Panc1 (cell line): ENCODE data around the gene KCNN3. TPM values are rescaled to one million over a fixed set of nuclear protein-coding genes. Genes with fewer than 3 reads are reported as not detected.

Experiments used
- ATAC-seq: fragments of 200-7000 bp; cut with Tn5 transposase; 2 replicates; pipeline ENCODE4 v1.9.1; 2020; ENCODE audit warnings: mild to moderate bottlenecking, moderate library complexity
- BruUV-seq: library from RNA; stranded (reverse); fragments of 400-500 nt; replicated peaks from 2 replicates; lab custom pipeline; 2021; lab: Mats Ljungman, UMichigan
- CTCF ChIA-PET: fragments of 300-600 bp; sonication (Branson Sonifier 250); formaldehyde crosslinking; loops from one replicate; lab custom pipeline; 2022; ENCODE audit warnings: antibody characterized with exemption; lab: Charles Lee
- POLR2A ChIA-PET: fragments of 300-600 bp; sonication (Branson Sonifier 250); formaldehyde crosslinking; loops from one replicate; lab custom pipeline; 2022; ENCODE audit warnings: antibody characterized with exemption; lab: Charles Lee
- DNase-seq: peaks from one replicate; pipeline ENCODE4 v3.0.0-alpha.2; 2010; ENCODE audit warnings: low read depth, low spot score
- H3K27ac ChIP-seq: 2 replicates; pipeline ENCODE4 v1.5.1; 2011; ENCODE audit warnings: mild to moderate bottlenecking, low read length, inconsistent platforms
- H3K27me3 ChIP-seq: fragments of 200-500 bp; sonication (Bioruptor generic); 2 replicates; pipeline ENCODE4 v1.6.0; 2014; ENCODE audit warnings: low read length, inconsistent platforms; ENCODE audit not compliant: control insufficient read depth, insufficient read depth
- H3K36me3 ChIP-seq: fragments of 200-500 bp; sonication (Bioruptor generic); 2 replicates; pipeline ENCODE4 v1.5.1; 2014; ENCODE audit warnings: inconsistent platforms, mild to moderate bottlenecking, low read length, moderate library complexity; ENCODE audit not compliant: control insufficient read depth, insufficient read depth
- H3K4me1 ChIP-seq: 2 replicates; pipeline ENCODE4 v1.5.1; 2011; ENCODE audit warnings: inconsistent platforms, mild to moderate bottlenecking, low read length, moderate library complexity; ENCODE audit not compliant: control insufficient read depth, insufficient read depth
- H3K4me3 ChIP-seq, 2 experiments: 2 replicates each; pipeline ENCODE4 v1.5.1; 2011 to 2012; ENCODE audit warnings: low read depth in 2 of 2, low read length in 2 of 2, mild to moderate bottlenecking in 2 of 2, inconsistent platforms in 1 of 2, moderate library complexity in 1 of 2
- H3K9me3 ChIP-seq: fragments of 200-500 bp; sonication (Bioruptor generic); 2 replicates; pipeline ENCODE4 v1.5.1; 2014; ENCODE audit warnings: low read depth, mild to moderate bottlenecking, inconsistent platforms, low read length, moderate library complexity; ENCODE audit not compliant: control insufficient read depth, insufficient read depth
- POLR2AphosphoS5 ChIP-seq: IDR thresholded peaks from 2 replicates; pipeline ENCODE4 v1.6.1; 2012; ENCODE audit warnings: mild to moderate bottlenecking, low read depth, low read length, moderate library complexity
- REST ChIP-seq, 2 experiments: IDR thresholded peaks; 2 replicates each; pipeline ENCODE4 v1.6.1; 2011 to 2012; ENCODE audit warnings: low read depth in 2 of 2, control low read depth in 1 of 2, low read length in 1 of 2, mild to moderate bottlenecking in 1 of 2, moderate library complexity in 1 of 2; ENCODE audit not compliant: insufficient read depth in 1 of 2
- SIN3A ChIP-seq: IDR thresholded peaks from 2 replicates; pipeline ENCODE4 v1.6.1; 2012; ENCODE audit warnings: low read depth, mild to moderate bottlenecking, low read length, moderate library complexity, borderline replicate concordance; ENCODE audit not compliant: insufficient read depth
- TCF7L2 ChIP-seq: IDR thresholded peaks from 2 replicates; pipeline ENCODE4 v1.6.1; 2011; ENCODE audit warnings: mild to moderate bottlenecking, low read depth, low read length, inconsistent platforms
- in situ Hi-C: cut with HindIII; loops from 2 replicates; pipeline ENCODE4 v1.10.0; 2016; ENCODE audit warnings: low sequenced_read_pairs, low pct_unique_long_range_greater_than_20kb
- intact Hi-C: fragments of 100-400 bp; cut with micrococcal nuclease; formaldehyde crosslinking; loops from one replicate; pipeline ENCODE4 v1.10.0; 2022; ENCODE audit not compliant: unreplicated experiment
- total RNA-seq: library from RNA; stranded (reverse); gene quantifications from one replicate; pipeline ENCODE4 v1.2.1, GENCODE V29; 2021; ENCODE audit not compliant: unreplicated experiment
- TF ChIP-seq, protein P1 (sequence below): fragments of 450-650 bp; IDR thresholded peaks from 2 replicates; pipeline ENCODE4 v1.5.1; 2017; ENCODE audit warnings: mild to moderate bottlenecking

Gene KCNN3
- total RNA-seq, 1 experiment from 2014 or later, result 0.05 TPM

GRCh38 chr1:154773551-154773950, 96.5 kb downstream of the KCNN3 start:
- no peaks in the 10 kb centered on the region for H3K27me3 ChIP-seq
- ChIA-PET POLR2A (no interaction called here), CTCF (no interaction called here)
- H3K36me3 ChIP-seq, result no peaks in the 10 kb centered on the region
- H3K27ac ChIP-seq, result no peak overlapping the region
- in situ Hi-C loops (no loop called here), intact Hi-C loops (no loop called here)
- H3K9me3 ChIP-seq, result no peaks in the 10 kb centered on the region; the same call in 1 of the 2 replicates
- no peaks in the 10 kb centered on the region for H3K4me1 ChIP-seq
- no peak overlapping the region for H3K4me3 ChIP-seq
- BruUV-seq, result no TSS peak
- no peak for TF ChIP-seq TCF7L2
- TF ChIP-seq REST (IDR thresholded peaks at IDR 0.05; ENCODE audit: insufficient read depth in 1 of 2, low read depth in 2 of 2, low read length in 1 of 2), result no peak
- TF ChIP-seq, protein P1, sequence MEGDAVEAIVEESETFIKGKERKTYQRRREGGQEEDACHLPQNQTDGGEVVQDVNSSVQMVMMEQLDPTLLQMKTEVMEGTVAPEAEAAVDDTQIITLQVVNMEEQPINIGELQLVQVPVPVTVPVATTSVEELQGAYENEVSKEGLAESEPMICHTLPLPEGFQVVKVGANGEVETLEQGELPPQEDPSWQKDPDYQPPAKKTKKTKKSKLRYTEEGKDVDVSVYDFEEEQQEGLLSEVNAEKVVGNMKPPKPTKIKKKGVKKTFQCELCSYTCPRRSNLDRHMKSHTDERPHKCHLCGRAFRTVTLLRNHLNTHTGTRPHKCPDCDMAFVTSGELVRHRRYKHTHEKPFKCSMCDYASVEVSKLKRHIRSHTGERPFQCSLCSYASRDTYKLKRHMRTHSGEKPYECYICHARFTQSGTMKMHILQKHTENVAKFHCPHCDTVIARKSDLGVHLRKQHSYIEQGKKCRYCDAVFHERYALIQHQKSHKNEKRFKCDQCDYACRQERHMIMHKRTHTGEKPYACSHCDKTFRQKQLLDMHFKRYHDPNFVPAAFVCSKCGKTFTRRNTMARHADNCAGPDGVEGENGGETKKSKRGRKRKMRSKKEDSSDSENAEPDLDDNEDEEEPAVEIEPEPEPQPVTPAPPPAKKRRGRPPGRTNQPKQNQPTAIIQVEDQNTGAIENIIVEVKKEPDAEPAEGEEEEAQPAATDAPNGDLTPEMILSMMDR, result no peak
- no peak for TF ChIP-seq POLR2AphosphoS5
- TF ChIP-seq SIN3A, result no peak
- DNase-seq (no peak), ATAC-seq (no peak)

- CTCF ChIA-PET, result no interaction called here
- H3K27me3 ChIP-seq, result no peaks in the 10 kb centered on the region
These were observed 97.2 kb downstream of the KCNN3 start for GRCh38 chr1:154772606-154773506.

More at GRCh38 chr1:154772606-154773506, 97.2 kb downstream of the KCNN3 start:
- no peak overlapping the region for H3K4me3 ChIP-seq
- H3K4me1 ChIP-seq, result no peaks in the 10 kb centered on the region
- ATAC-seq (no peak), DNase-seq (no peak)
- no peaks in the 10 kb centered on the region for H3K36me3 ChIP-seq
- H3K27ac ChIP-seq, result no peak overlapping the region
- POLR2A ChIA-PET, result no interaction called here
- intact Hi-C loops (no loop called here), in situ Hi-C loops (no loop called here)
- BruUV-seq, result no TSS peak
- H3K9me3 ChIP-seq, result no peaks in the 10 kb centered on the region
- TF ChIP-seq, protein P1, result no peak
- no peak for TF ChIP-seq REST (IDR thresholded peaks at IDR 0.05; ENCODE audit: insufficient read depth in 1 of 2, low read depth in 2 of 2, low read length in 1 of 2)
